RPMI8226 (cell line): ENCODE results near the gene PMCH.
"Not testable (repeated sequence)": the region's sequence is repeated elsewhere in the genome, so short reads cannot be mapped to it uniquely, and the experiment has no call there.

Experiments used
- DNase-seq: peaks from one replicate; pipeline ENCODE4 v3.0.0-alpha.2; 2015

Gene PMCH, protein sequence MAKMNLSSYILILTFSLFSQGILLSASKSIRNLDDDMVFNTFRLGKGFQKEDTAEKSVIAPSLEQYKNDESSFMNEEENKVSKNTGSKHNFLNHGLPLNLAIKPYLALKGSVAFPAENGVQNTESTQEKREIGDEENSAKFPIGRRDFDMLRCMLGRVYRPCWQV

GRCh38 chr12:102197789-102198188, at the start of gene PMCH:
TSS of gene PMCH (minus strand) at chr12:102197833. CDS start at chr12:102197770, 63 bp downstream.
- DNase-seq, result no peak

GRCh38 chr12:102240859-102241258, 43.2 kb upstream of the PMCH start:
- not testable (repeated sequence) for DNase-seq

GRCh38 chr12:102234599-102234998, 37.0 kb upstream of the PMCH start:
- DNase-seq, result no peak

GRCh38 chr12:102232446-102232845, 34.8 kb upstream of the PMCH start:
- no peak for DNase-seq

DNA sequence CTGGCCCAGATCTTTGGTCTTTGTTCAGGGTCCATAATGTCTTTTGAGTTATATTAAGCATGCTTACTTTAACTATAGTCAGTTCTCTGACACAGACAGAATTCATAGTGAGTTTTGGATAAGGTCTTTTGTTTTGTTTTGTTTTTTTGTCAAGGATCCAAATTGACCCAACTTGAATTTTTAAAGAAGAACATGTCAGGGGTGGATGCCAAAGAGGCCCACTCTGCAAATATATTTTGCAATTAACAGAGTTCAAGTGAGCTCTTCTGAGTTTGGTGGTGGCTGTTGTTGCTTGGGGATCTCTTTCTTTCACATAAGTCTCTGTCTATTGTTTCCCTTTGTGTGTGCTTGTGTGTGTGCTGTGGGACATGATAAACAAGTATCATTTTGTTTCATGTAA, 34.4 kb upstream of the PMCH start:
- DNase-seq, result no peak

GRCh38 chr12:102227954-102228353, 30.3 kb upstream of the PMCH start:
- no peak for DNase-seq

- DNase-seq, result no peak
Observed at GRCh38 chr12:102220736-102221135, 23.1 kb upstream of the PMCH start.

GRCh38 chr12:102215992-102216691, 18.5 kb upstream of the PMCH start:
- DNase-seq, result no peak

- no peak for DNase-seq
Observed at GRCh38 chr12:102204025-102204424, 6.4 kb upstream of the PMCH start.

- no peak for DNase-seq
Observed at GRCh38 chr12:102202556-102202955, 4.9 kb upstream of the PMCH start.

DNA sequence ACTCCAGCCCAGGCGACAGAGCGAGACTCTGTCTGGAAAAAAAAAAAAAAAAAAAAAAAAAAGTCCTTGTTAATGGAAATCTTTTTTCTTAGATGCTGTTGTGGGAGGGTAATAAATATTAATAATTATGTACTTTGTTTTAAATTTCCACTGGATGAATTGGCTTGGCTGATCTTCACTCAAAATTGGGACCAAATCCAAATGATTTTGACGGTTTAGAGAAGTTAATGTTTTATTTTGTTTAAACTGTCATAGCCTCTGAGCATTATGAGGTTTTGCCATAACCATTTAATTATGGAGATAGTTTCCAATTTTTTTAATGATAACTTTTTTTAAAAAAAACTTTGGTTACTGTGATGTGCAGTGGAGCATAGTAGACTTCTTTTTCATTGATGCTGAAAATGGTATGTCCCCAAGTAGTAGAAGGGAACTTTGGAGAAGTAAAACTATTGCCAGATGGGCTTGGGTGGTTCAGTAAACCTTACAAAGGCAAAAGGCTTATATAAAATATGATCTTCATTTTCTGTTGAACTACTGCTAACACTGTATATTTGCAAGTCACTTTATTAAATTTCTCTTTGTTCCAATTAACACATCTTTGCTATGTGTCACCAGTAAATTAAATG, 3.9 kb upstream of the PMCH start:
- no peak for DNase-seq

DNA sequence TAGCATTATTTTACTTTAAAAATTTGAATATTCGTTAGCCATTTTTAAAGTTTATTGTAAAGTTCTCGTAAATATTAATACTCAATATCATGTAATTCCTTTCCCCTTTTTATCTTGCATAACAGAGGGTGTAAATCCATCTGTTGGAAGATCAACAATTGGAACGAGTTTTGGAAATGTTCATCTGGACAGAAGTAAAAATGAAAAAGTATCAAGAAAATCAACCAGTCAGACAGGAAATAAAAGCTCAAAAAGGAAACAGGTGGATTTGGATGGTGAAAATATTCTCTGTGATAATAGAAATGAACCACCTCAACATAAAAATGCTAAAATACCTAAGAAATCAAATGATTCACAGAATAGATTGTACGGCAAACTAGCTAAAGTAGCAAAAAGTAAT, 1.8 kb downstream of the PMCH start:
- no peak for DNase-seq

- DNase-seq, result no peak
Observed at GRCh38 chr12:102182635-102183034, 15.0 kb downstream of the PMCH start.

GRCh38 chr12:102174761-102175160, 22.9 kb downstream of the PMCH start:
- DNase-seq, result no peak

DNA sequence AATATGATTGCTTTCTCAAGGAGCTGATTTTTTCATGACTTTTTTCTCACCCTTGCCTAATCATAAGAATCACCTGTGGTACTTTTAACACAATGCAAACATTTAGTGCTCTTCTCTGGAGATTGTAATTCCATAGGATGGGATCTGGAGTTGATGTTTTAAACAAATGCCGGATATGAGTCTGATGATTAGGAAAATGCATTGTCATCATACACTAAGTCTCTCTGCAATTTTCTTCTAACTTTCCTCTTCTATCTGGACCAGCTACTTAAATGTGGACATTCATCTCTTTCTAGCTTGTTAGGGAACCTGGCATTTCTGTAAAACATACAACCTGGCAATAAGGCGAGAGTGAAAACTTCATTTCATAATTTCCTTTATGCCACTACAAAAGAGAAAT, 23.5 kb downstream of the PMCH start:
- DNase-seq, result no peak

GRCh38 chr12:102172436-102172835, 25.2 kb downstream of the PMCH start:
- no peak for DNase-seq

DNA sequence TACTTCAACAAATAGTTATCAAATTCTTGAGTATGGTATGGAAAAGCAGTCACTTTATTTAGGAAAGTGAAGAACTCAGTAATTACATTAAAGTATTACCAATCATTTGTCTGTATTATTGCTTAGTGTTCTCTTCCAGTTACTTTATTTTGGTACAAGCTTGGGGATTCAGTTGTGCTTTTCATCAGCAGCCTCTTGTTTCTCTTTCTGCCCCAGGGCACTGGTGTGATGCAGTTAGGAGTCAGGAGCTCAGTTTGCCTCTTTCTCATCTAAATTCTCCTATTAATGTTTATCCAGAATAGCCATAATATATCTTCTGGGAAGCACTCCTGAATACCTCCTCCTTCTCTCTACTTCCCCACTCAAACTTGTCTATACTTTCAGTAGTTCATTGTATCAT, 25.7 kb downstream of the PMCH start:
- DNase-seq, result no peak

GRCh38 chr12:102169922-102170621, 27.6 kb downstream of the PMCH start:
- DNase-seq, result peak; percentile 7

DNA sequence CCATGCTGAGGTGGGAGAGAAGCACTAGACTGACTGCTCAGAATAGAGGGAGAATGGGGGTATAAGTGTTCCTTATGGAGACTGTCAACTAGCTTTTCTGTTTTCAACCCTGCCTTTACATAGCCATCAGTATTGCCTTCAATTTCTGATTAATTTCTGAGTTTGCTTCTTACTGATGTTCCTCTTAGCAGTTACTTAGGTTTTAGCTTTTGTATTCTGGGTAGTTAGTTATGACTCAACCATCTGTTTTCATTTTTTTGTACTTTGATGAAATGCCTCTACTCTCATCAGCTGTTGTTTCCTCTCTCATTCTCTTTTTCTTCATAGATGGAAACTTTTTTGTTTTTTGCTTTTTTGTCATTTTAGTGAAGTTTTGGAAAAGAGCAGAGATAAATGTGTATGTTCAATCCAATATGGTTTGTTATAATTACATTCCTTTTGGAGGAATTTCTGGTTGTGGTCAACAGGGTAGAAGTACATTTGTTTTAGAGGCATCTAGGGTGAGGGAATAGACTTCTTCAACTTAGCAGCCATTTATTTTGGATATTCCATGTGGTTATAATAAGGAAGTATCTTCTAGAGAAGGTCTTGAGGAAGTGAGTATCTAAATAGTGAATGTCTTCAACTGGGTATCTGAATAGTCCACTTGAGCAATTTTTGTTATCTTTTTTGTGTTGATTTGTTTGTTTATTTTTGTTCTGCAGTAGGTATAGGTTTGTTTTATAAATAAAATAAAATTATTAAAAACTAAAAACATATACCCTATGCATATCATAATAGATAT, 29.6 kb downstream of the PMCH start:
- DNase-seq, result no peak

- no peak for DNase-seq
Observed at GRCh38 chr12:102163383-102163782, 34.2 kb downstream of the PMCH start.

DNA sequence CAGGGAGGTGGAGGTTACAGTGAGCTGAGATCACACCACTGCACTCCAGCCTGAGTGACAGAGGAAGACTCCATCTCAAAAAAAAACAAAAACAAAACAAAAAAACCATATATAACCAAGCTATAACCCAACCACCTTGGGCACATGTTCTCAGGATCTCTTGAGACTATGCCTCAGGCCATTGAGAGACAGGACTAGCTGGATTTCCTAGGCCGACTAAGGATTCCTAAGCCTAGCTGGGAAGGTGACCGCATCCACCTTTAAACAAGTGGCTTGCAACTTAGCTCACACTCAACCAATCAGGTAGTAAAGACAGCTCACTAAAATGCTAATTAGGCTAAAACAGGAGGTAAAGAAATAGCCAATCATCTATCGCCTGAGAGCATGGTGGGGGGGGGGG, 42.4 kb downstream of the PMCH start:
- DNase-seq, result not testable (repeated sequence)

DNA sequence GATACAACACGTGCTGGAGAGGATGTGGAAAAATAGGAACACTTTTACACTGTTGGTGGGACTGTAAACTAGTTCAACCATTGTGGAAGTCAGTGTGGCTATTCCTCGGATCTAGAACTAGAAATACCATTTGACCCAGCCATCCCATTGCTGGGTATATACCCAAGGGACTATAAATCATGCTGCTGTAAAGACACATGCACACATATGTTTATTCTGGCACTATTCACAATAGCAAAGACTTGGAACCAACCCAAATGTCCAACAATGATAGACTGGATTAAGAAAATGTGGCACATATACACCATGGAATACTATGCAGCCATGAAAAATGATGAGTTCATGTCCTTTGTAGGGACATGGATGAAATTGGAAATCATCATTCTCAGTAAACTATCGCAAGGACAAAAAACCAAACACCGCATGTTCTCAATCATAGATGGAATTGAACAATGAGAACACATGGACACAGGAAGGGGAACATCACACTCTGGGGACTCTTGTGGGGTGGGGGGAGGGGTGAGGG, 50.5 kb downstream of the PMCH start:
- not testable (repeated sequence) for DNase-seq
